Endothelial cell of umbilical vein (primary cell): ENCODE results near the gene FBXL17. TPM values are rescaled to one million over a fixed set of nuclear protein-coding genes. Genes with fewer than 3 reads are reported as not detected.

ENCODE experiments used
- BruUV-seq: library from RNA; stranded (reverse); fragments of 400-500 nt; replicated peaks from 2 replicates; lab custom pipeline; 2021; lab: Mats Ljungman, UMichigan
- CTCF ChIA-PET: fragments of 300-600, 350-600 bp; sonication (Branson Sonifier 250); formaldehyde crosslinking; loops from one replicate; lab custom pipeline; 2021; ENCODE audit warnings: antibody characterized with exemption, inconsistent platforms; lab: Charles Lee
- POLR2A ChIA-PET: fragments of 300-600, 350-600 bp; sonication (Branson Sonifier 250); formaldehyde crosslinking; loops from one replicate; lab custom pipeline; 2021; ENCODE audit warnings: antibody characterized with exemption, inconsistent platforms; lab: Charles Lee
- DNase-seq: peaks from one replicate; pipeline ENCODE4 v3.0.0-alpha.2; 2011; ENCODE audit warnings: low read depth, low spot score
- FAIRE-seq: peaks from 2 replicates; lab custom pipeline; 2011; peaks lifted over from hg19 to GRCh38; lab: Jason Lieb, UNC
- H2AFZ ChIP-seq: 2 replicates; pipeline ENCODE4 v1.6.0; 2012; ENCODE audit warnings: low read depth, low read length, control low read depth, inconsistent platforms
- H3K27ac ChIP-seq: 2 replicates; pipeline ENCODE4 v1.5.1; 2011; ENCODE audit warnings: low read depth, mild to moderate bottlenecking, control low read depth, low read length, moderate library complexity; ENCODE audit not compliant: insufficient read depth
- H3K27me3 ChIP-seq, 2 experiments: 2 replicates each; pipeline versions ENCODE4 v1.6.0 to v1.6.1; 2011; ENCODE audit warnings: low read length in 2 of 2, mixed read lengths in 1 of 2; ENCODE audit not compliant: control insufficient read depth in 2 of 2, insufficient read depth in 2 of 2
- H3K36me3 ChIP-seq, 2 experiments: 2 replicates in 1 of 2; 3 replicates in 1 of 2; pipeline ENCODE4 v1.5.1; 2011; ENCODE audit warnings: low read length in 2 of 2, mild to moderate bottlenecking in 1 of 2, moderate library complexity in 1 of 2; ENCODE audit not compliant: control insufficient read depth in 2 of 2, insufficient read depth in 2 of 2; ENCODE audit errors: extremely low read depth in 1 of 2
- H3K4me1 ChIP-seq: 3 replicates; pipeline ENCODE4 v1.5.1; 2011; ENCODE audit warnings: mild to moderate bottlenecking, low read length; ENCODE audit not compliant: control insufficient read depth, insufficient read depth; ENCODE audit errors: extremely low read depth
- H3K4me2 ChIP-seq: 2 replicates; pipeline ENCODE4 v1.6.1; 2011; ENCODE audit warnings: low read length, control low read depth, mixed read lengths; ENCODE audit not compliant: insufficient read depth
- H3K4me3 ChIP-seq, 3 experiments: fragments of 200-600 bp in 1 of 3; sonication (generic), shearing (Covaris generic) in 1 of 3; replicated peaks in 1 of 3; 2 replicates each; pipeline ENCODE4 v1.5.1; 2011 to 2016; ENCODE audit warnings: control low read depth in 3 of 3, low read length in 3 of 3, mild to moderate bottlenecking in 2 of 3, inconsistent platforms in 1 of 3, low read depth in 1 of 3, moderate library complexity in 1 of 3; ENCODE audit not compliant: insufficient read depth in 1 of 3
- H3K79me2 ChIP-seq: 2 replicates; pipeline ENCODE4 v1.6.0; 2012; ENCODE audit warnings: low read length, inconsistent platforms; ENCODE audit not compliant: control insufficient read depth, insufficient read depth
- H3K9ac ChIP-seq: replicated peaks from 2 replicates; pipeline ENCODE3; 2011; ENCODE audit warnings: low read length, control low read depth; ENCODE audit not compliant: insufficient read depth; ENCODE audit errors: extremely low read depth
- H3K9me1 ChIP-seq: replicated peaks from 3 replicates; pipeline ENCODE4 v1.6.0; 2011; ENCODE audit warnings: mild to moderate bottlenecking, low read length; ENCODE audit not compliant: control insufficient read depth, insufficient read depth; ENCODE audit errors: extremely low read depth
- H3K9me3 ChIP-seq: replicated peaks from 2 replicates; pipeline ENCODE4 v1.5.1; 2012; ENCODE audit warnings: low read length, inconsistent platforms; ENCODE audit not compliant: control insufficient read depth, insufficient read depth
- H4K20me1 ChIP-seq: replicated peaks from 2 replicates; pipeline ENCODE3; 2011; ENCODE audit warnings: mild to moderate bottlenecking, low read length; ENCODE audit not compliant: control insufficient read depth, insufficient read depth; ENCODE audit errors: extremely low read depth
- EZH2 ChIP-seq: IDR thresholded peaks from 2 replicates; pipeline ENCODE4 v1.6.1; 2012; ENCODE audit warnings: borderline replicate concordance, low read depth, mild to moderate bottlenecking, moderate library complexity, low read length, inconsistent platforms; ENCODE audit not compliant: severe bottlenecking
- FOS ChIP-seq: IDR thresholded peaks from 2 replicates; pipeline ENCODE4 v1.6.1; 2011; ENCODE audit warnings: mild to moderate bottlenecking, low read length, moderate library complexity, borderline replicate concordance; ENCODE audit not compliant: insufficient read depth
- GATA2 ChIP-seq: IDR thresholded peaks from 2 replicates; pipeline ENCODE4 v1.7.0; 2011; ENCODE audit warnings: low read depth, mild to moderate bottlenecking, moderate library complexity, mixed read lengths, low read length; ENCODE audit not compliant: insufficient read length, insufficient read depth
- JUN ChIP-seq: IDR thresholded peaks from 2 replicates; pipeline ENCODE4 v1.6.1; 2011; ENCODE audit warnings: borderline replicate concordance, low read depth; ENCODE audit not compliant: insufficient read length, insufficient read depth
- MYC ChIP-seq: IDR thresholded peaks from one replicate; pipeline ENCODE4 v1.6.1; 2011; ENCODE audit warnings: mild to moderate bottlenecking, low read depth, low read length
- POLR2A ChIP-seq: IDR thresholded peaks from 2 replicates; pipeline ENCODE4 v1.6.1; 2012; ENCODE audit warnings: low read depth, mild to moderate bottlenecking, control low read depth, low read length
- POLR2AphosphoS5 ChIP-seq: IDR thresholded peaks from 2 replicates; pipeline ENCODE4 v1.6.1; 2012; ENCODE audit warnings: low read depth, mild to moderate bottlenecking, control low read depth, low read length, moderate library complexity; ENCODE audit not compliant: insufficient read depth
- dilution Hi-C: fragments of 300-500 bp; cut with MboI; formaldehyde crosslinking; loops from one replicate; pipeline ENCODE4 v1.15.0; 2019; ENCODE audit warnings: low sequenced_read_pairs; ENCODE audit not compliant: extremely low pct_ligation_motif_present
- intact Hi-C: fragments of 100-400 bp; cut with micrococcal nuclease; formaldehyde crosslinking; loops from one replicate; pipeline ENCODE4 v1.10.0; 2022
- polyA plus RNA-seq, 4 experiments: library from polyadenylated mRNA; depleted of rRNA in 3 of 4; stranded (reverse) in 3 of 4; unstranded in 1 of 4; fragments of >200 nt; gene quantifications; 2 replicates each; pipeline versions ENCODE4 v1.2.1 to v1.2.3, GENCODE V29; 2011 to 2012; ENCODE audit warnings: missing spikeins in 1 of 4
- total RNA-seq: library from RNA; stranded (reverse); gene quantifications from 2 replicates; pipeline ENCODE4 v1.2.3, GENCODE V29; 2021
- TF ChIP-seq, protein P1 (sequence below), 2 donors: IDR thresholded peaks; 1 replicate in 1 of 2; 2 replicates in 1 of 2; pipeline ENCODE4 v1.5.1; 2011; ENCODE audit warnings: low read length in 2 of 2, mild to moderate bottlenecking in 2 of 2, moderate library complexity in 2 of 2, control low read depth in 1 of 2, inconsistent platforms in 1 of 2, low read depth in 1 of 2; ENCODE audit not compliant: insufficient read depth in 1 of 2; ENCODE audit errors: extremely low read depth in 1 of 2
- TF ChIP-seq, protein P2 (sequence below): IDR thresholded peaks from 2 replicates; pipeline ENCODE4 v1.6.1; 2011; ENCODE audit not compliant: insufficient read depth, insufficient read length

The FBXL17 gene
- total and polyA plus RNA-seq, 2 donors (not counting 3 experiments of a cell fraction or from before 2014, with no cell fraction given) = 2.7 to 8.8 TPM

DNA sequence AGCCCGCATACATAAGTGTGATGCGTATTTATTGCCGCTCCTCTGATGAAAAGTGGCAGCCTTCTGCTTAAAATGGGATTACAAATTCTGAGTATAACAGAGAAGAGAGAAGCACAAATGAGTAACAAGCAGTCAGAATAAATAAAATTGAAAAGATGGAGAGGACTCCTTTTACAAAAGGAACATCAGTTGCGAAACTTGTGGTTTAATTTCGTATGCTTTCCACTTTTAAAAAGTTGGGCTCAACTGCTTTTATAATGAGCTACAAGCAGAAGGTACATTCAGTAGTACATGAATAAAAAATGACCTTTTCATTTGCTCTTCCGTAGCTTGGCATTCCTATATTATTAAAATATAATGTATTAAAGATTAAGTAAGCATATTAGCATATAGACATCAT is 320.0 kb downstream of the FBXL17 start:
- H3K36me3 ChIP-seq = no peaks in the 10 kb centered on the region
- dilution Hi-C loops = no loop called here
- ChIA-PET POLR2A (interaction anchor here (0.7 kb wide), 1 partner anchor 58 kb away, joined by 3 read pairs; no protein-coding TSS in a partner anchor), CTCF (interaction anchor here (0.7 kb wide), 1 partner anchor 10 kb away, joined by 3 read pairs; no protein-coding TSS in a partner anchor)
- FAIRE-seq (no peak), DNase-seq (no peak)
- no peak overlapping the region for H2AFZ ChIP-seq
- no peaks in the 10 kb centered on the region for H3K27me3 ChIP-seq
- no peaks in the 10 kb centered on the region for H4K20me1 ChIP-seq
- no TSS peak for BruUV-seq
- intact Hi-C loops = no loop called here
- no peaks in the 10 kb centered on the region for H3K9me3 ChIP-seq
- H3K9me1 ChIP-seq = no peaks in the 10 kb centered on the region
- H3K79me2 ChIP-seq = no peaks in the 10 kb centered on the region
- no peak overlapping the region for H3K9ac ChIP-seq
- no peak overlapping the region for H3K4me2 ChIP-seq
- TF ChIP-seq POLR2A (no peak), GATA2 (no peak), EZH2 (no peak), JUN (no peak), MYC (no peak), FOS (no peak), POLR2AphosphoS5 (no peak)
- TF ChIP-seq, protein P1, sequence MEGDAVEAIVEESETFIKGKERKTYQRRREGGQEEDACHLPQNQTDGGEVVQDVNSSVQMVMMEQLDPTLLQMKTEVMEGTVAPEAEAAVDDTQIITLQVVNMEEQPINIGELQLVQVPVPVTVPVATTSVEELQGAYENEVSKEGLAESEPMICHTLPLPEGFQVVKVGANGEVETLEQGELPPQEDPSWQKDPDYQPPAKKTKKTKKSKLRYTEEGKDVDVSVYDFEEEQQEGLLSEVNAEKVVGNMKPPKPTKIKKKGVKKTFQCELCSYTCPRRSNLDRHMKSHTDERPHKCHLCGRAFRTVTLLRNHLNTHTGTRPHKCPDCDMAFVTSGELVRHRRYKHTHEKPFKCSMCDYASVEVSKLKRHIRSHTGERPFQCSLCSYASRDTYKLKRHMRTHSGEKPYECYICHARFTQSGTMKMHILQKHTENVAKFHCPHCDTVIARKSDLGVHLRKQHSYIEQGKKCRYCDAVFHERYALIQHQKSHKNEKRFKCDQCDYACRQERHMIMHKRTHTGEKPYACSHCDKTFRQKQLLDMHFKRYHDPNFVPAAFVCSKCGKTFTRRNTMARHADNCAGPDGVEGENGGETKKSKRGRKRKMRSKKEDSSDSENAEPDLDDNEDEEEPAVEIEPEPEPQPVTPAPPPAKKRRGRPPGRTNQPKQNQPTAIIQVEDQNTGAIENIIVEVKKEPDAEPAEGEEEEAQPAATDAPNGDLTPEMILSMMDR (IDR thresholded peaks at IDR 0.05; ENCODE audit: extremely low read depth in 1 of 2, insufficient read depth in 1 of 2, low read depth in 1 of 2, low read length in 2 of 2) = no peak
- TF ChIP-seq, protein P2, sequence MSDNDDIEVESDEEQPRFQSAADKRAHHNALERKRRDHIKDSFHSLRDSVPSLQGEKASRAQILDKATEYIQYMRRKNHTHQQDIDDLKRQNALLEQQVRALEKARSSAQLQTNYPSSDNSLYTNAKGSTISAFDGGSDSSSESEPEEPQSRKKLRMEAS = no peak
- no peaks in the 10 kb centered on the region for H3K4me1 ChIP-seq
- H3K27ac ChIP-seq = no peak overlapping the region
- no peak overlapping the region for H3K4me3 ChIP-seq
